SH-SY5Y (cell line): Measurements from ENCODE around the gene CNIH3.

Experiments used
- GATA2 ChIP-seq: IDR thresholded peaks from 2 replicates; pipeline ENCODE4 v1.6.1; 2011; ENCODE audit warnings: mild to moderate bottlenecking, low read depth, low read length
- GATA3 ChIP-seq: IDR thresholded peaks from 2 replicates; pipeline ENCODE4 v1.6.1; 2011; ENCODE audit warnings: low read depth, mild to moderate bottlenecking, low read length, moderate library complexity

- TF ChIP-seq GATA2 = no peak
- TF ChIP-seq GATA3 = no peak
Observed at GRCh38 chr1:224713228-224713627, 97.1 kb downstream of the CNIH3 start.
